Measurements from ENCODE around the gene CCDC177.

The CCDC177 gene

DNA sequence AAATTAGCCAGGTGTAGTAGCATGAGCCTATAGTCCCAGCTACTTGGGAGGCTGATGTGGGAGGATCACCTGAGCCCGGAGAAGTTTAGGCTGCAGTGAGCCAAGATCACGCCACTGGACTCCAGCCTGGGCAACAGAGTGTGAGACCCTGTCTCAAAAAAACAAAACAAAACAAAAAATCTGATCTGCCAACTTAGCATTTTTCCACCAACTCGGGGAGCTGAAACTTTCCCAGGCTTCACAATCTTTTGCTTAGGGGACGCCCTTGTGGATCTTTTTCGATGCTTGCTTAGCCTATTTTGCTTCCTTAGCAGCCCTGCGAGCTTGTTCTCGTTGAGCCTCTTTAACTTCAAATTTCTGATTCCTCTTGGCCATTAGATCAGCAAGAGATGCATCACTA is 13.8 kb downstream of the CCDC177 start:
- DNase-seq: no peak

DNA sequence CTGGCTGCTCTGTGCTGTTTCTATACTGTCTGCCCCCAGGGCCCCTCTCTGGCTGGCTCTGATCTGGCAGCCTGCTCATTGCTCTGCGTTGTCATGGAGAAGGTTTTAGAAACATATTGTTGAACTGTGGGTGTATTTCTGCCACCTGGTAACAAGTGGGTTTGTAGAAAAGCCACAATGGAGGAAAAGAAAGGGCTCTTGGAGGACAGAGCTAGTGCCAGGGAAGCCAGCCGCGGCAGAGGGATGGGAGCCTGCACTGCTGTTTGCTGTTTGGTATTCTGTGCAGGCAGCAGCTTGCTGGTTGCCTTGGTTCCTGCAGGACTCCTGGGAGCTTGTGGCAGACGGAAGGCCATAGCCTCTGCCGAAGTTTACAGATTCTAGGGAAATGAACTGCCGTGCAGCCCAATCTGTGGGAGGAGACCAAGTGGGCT is 15.1 kb downstream of the CCDC177 start:
- no peak for DNase-seq

DNA sequence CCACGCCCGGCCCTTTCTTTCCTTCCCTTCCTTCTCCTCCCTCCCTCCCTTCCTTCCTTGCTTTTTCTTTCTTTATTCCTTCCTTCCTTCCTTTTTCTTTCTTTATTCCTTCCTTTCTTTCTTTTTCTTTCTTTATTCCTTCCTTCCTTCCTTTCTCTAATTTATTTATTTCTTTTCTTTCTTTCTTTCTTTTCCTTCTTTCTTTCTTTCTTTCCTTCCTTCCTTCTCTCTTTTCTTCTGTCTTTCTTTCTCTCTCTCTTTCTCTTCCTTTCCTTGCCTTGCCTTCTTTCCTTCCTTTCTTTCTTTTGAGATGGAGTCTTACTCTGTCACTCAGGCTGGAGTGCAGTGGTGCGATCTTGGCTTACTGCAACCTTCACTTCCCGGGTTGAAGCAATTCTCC is 15.9 kb downstream of the CCDC177 start:
- no peak for DNase-seq

DNA sequence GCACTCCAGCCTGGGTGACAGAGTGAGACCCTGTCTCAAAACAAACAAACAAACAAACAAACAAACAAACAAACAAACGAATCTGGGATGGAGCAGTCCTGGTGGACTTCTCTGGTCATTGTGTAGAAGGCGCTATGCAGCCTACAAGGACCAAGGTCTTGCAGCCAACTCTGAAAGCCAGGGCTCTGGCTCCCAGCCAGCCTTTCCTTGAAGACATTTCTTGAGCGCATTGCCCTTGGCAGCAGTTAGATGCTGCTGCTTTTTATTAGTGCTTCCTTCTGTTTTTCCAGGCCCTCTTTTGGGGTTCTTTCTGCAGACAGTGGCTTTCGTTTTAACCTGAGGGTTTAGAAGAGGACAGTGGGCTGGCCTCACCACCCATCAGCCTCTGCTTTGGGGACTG is 20.2 kb downstream of the CCDC177 start:
- DNase-seq: no peak

DNA sequence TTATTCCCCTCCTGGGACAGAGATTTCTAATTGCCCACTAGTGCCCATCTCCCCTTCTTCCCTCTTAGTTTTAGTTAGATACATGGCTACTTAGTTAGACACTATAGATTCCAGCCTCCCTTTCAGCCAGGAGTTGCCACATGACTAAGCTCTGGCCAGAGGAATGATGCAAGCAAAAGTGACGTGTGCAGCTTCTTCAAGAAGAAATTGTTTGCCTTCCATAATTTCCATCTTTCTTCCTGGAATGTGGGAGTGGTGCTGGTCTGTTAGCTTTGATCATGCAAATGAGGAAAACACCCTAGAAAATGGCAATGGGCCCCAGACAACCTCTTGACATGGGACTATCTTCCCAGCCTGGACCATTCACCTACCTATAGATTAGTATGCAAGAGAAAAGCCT is 21.4 kb downstream of the CCDC177 start:
- DNase-seq: no peak

DNA sequence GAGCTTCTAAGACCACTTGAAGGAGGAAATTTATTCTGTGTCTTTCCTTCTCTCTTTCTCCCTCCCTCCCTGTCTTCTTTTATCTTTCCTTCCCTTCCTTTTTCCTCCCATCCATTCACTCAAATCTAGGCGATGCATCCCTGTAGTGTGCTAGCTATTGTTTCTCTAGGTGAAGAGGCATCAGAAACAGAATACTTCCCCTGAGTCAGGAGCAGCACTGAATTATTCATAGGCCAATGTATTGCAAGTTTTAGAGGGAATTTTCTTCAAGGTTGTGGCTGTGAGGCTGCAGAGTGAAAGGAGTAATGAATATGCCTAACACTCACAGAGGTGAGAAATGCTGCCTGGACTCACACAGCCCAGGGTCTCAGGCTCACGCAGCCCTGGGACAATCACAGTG is 23.2 kb downstream of the CCDC177 start:
- DNase-seq: no peak

DNA sequence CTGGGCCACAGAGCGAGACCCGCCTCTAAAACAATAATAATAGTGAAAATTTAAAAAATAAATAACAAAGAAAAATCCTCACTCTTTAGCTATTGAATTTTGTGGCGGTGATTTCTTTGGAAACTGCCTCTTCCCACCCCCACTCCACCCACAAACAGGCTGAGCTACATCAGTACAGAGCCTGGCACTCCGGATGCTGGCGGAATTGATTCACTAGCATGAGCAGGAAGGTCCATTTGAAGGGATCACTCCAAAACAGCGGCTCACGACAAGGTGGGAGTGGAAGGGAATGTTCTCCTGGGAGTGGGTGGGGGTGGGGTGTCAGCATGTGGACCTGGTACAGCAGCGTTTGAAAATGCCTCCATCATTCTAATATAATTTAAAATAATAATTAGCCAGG is 26.1 kb downstream of the CCDC177 start:
- DNase-seq: no peak

DNA sequence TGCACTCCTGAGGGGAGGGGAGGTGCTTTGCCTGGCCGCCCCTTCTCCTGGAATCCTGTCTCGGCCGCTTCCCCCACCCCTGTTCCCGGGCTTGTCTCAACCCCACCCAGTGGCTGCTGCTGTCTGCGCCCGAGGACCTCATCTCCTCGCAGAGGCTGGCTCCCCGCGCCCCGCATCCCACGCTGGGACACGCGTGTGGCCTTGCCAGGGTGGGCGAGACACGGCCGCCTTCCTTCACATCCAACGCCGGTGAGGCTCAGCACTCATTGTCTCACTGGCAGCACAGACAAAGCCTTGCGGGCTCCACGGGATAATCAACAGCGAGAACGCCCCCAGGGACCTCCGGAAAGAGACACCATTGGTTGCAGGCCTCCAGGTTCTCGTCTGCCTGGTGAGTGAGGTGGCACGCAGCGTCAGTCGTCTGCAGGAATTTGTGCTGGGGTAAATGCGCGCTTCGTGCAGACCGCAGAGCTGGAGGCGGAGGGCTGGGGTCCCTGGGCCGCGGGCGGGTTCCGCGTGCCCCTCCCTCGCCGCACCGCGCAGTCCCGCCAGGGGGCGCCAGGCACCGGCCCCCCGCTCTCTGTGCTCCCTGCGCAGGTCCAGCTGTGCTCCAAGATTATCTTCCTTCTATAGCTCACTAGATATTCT is 26.8 kb downstream of the CCDC177 start:
- no peak for DNase-seq

DNA sequence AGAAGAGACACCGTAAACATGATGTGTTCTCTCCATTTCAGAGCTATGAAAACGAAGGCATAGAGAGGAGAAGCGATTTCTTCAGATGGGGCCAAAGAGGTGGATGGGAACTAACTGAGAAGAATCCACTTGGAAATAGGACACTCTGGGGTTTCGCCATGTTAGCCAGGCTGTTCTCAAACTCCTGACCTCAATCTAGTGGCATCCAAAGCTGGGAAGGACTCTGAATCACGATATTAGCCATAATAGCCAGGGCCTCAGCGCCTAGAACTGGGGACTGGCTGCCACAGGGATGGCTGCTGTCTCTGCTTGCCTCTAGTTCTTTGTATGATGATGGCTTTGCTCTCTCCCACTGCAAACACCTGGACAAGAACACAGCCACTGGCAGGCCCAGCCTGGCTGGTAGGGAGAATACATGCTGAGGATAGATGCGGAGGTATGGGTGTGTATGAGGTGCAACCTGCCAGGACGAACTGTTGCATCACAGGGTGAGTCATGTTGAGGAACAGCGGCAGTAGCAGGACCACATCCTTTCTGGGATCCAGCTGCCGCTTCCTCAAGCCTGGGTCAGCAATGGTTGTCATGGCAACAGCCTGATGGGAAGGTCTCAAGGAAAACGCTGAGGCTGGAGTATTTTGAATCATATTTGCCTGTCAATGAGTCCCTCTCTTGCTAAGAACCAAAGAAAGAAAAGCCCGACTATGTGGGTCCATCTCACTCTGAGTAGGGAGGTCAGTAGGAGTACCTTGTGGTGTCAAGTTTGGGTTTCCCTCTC is 31.1 kb downstream of the CCDC177 start:
- peak; percentile 45 to 61 for DNase-seq

DNA sequence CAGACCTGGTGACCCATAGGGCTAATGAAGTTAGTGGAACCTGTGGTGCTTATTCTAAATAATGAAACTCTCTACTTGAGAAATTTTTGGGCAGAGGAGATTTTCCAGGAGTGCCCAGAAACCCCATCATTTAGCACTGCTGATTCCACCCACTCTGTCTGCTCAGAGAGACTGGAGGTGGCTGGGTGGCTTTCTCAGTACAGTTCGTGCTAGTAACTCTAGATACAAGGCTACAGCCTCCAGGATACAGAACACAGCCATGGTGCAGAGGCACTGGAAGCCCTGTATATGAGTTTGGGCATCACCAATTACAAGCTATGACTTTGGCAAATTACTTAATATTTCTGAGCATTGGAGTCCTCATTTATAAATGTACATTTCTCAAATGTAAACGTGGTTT is 32.4 kb downstream of the CCDC177 start:
- no peak for DNase-seq

DNA sequence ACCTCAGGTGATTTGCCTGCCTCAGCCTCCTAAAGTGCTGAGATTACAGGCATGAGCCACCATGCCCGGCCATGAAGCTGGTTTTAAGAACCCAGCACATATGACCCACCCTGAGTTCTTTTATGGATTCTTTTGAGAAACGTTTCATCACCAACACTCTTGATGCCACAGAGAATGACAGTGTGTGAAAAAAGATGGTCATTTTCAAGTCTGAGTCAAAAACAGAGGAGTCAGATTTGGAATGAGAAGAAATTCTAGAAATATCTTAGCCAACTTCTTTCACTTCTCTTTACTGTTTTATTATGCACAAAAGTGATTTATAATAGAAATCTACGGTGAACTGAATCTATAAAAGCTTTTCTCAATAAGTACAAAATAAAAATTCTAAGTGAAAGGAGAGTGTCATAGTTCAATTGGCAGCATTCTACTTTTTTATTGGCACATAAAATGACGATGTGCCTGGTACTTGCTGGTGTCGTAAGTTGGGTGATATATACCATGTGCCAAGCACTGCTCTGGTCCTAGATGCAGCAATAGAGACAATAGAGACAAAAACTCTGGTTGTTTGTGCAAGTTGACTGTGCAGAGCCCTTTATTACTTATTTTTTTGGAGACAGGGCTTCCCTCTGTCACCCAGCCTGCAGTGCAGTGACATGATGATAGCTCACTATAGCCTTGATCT is 33.9 kb downstream of the CCDC177 start:
- no peak for DNase-seq

DNA sequence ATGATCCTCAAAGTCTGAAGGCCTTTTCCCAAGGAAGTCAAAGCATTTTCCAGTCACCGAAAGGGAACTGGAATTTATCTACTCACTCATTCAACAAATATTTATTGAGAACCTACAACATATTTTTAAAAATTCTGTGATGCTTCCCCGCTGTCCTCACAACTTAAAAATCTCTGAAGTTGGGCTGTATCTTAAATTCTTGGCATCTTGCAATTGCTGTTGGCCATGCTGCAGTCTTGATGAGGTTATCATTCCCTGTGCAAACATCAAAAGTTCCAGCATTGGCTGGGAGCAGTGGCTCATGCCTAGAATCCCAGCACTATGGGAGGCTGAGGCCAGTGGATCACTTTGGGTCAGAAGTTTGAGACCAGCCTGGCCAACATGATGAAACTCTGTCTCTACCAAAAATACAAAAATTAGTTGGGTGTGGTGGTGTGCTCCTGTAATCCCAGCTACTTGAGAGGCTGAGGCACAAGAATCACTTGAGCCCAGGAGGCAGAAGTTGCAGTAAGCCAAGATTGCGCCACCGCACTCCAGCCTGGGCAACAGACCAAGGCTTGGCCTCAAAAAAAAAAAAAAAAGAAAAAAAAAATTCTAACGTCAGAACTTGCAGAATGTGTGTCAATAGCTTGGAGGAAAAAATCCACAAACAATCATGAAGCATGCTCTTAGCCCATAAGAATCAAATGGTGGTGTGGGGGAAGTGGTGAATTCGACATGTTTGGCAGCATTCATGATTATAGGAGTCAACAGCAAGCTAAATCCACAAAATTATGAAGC is 34.9 kb downstream of the CCDC177 start:
- no peak for DNase-seq

DNA sequence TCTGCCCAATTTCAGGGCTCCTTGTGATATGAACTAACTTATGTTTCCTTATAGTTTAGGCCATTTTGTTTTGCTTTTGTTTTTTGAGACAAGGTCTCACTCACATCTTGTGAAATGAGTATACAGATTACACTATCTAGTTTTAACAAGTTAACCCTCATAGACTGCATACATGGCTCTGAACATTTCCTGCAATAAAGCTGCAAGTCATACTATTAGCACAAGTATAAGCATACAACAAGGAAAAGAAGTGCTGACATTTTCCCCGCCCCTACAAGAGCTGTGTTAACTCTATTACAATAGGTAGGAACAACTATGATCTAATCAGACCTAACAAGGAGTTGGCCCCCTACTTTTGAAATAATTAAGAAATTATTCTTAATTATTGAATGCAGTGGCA is 35.9 kb downstream of the CCDC177 start:
- DNase-seq: no peak

DNA sequence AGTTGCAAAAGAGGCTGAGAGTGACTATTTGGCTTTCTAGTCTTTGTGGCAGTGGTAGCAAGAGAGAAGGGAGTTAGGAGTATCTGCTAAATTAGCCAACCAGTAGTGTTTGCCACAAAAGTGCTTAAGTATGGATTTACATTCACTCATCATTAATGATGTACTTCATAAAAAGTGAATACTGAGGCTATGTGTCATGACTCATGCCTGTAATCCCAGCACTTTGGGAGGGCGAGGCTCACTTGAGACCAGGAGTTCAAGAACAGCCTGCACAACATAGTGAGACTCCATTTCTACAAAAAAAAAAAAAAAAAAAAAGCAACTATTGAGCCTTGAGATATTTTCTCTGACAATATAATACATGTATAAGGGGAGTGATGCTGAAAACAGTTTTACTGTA is 36.8 kb downstream of the CCDC177 start:
- no peak for DNase-seq

DNA sequence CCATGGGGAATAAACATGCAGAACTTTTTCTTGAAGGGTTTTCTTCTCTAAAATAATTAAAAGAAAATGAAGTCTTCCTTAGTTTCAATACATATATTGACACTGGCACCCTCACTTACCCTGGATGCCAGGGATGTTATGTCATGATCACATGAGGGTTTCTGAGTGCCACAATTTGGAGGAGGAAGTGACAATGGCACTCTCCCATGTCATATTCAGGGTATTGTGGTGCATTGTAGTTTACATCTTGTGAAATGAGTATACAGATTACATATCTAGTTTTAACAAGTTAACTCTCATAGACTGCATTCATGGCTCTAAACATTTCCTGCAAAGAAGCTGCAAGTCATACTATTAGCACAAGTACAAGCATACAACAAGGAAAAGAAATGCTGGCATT is 37.7 kb downstream of the CCDC177 start:
- no peak for DNase-seq

DNA sequence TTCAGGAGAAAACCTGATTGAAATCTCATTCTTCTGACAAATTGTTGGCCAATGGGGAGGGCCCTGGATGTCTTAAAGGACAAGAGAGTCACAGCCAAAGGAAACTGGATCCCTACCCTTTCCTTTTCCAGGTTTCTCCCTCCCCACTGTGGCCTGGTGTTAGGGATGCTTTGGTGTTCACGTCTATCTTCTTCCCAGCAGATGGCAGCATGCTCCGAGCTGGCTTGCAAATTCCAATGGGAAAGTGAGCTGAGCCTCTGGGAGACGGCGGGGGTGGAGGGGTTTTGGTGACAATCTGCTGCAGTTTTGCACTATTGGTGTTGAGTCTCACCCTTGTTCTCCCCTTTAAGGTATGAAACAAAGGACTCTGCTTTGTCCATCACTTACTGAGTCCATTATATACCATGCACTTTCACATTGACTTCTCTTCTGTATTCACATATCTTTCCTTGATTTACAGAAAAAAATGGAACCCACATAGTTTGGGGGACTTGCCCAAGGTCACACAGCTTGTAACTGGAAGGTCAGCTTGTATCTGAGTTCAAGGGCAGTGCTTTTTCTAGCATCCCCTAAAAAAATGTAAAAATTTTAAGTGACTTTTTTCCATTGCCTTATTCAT is 39.3 kb downstream of the CCDC177 start:
- peak; percentile 26 to 40 for DNase-seq

DNA sequence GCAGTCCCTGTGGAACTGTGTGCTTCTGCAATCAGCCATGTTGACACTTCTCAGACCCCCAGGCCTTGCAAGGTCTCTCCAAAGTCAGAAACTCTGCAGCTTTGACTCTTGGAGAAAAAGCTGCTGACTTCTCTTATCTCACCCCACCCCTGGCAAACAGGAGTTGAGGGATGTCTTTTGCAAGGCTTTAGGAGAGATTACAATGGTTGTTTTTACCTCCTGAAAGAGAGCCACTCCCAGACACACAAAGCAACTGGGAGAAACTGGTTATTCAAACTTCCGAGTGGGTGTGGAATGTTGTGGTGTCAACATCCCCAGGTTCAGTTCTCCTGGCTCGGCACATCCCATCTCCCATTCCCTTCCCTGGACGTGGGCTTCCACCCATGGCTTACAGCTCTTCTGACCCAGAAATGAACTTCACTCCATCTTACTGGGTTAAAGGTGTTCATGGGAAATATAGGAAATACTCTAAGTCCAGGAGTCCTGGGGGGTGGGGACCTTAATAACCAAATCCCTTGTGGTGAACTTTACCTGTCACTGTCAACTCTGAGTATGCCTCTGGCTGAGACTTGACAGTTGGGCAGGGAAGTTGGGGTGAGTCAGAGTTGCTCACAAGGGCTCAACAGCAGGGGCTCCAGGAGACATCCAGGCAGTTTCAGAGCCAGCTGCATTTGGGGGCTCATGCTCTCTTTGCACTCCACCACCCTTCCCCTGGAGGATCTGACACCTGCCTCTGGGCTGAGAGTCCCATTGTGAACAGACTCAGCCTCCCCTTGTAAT is 41.9 kb downstream of the CCDC177 start:
- no peak for DNase-seq

DNA sequence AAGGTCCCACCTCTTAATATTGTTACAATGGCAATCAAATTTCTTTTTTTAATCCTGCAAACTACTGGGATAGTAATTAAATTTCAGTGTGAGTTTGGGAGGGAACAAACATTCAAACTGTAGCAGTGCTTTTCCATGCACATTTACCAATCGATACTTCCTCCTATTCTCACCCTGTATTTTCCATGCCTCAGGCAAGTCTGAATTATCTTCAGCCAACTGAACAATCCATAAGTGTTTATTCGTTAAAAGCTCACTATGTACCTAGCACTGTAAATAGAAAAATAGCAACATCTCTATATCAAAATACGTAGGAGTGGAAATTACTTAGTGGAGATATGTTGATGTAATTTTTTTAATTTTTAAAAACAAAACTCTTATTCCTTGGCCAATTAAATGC is 43.5 kb downstream of the CCDC177 start:
- no peak for DNase-seq

DNA sequence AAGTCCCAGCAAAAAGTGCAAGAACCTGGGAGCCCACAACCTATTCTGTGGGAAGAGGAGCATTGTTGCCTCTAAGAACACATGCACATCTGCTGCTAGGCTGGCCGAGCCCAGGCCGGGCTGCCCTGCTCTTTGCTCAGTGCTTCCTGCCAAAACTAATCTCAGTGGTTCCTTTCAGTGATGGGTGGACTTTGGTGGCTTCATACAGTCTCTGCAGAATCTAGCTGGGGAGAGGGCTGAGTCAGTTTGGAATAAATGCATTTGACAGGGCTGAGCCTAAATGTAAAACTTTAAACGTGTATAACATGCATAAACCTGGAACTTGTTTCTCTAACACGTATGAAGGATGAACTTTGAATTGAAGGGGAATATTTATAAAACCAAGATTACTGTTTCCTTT is 44.6 kb downstream of the CCDC177 start:
- DNase-seq: no peak

DNA sequence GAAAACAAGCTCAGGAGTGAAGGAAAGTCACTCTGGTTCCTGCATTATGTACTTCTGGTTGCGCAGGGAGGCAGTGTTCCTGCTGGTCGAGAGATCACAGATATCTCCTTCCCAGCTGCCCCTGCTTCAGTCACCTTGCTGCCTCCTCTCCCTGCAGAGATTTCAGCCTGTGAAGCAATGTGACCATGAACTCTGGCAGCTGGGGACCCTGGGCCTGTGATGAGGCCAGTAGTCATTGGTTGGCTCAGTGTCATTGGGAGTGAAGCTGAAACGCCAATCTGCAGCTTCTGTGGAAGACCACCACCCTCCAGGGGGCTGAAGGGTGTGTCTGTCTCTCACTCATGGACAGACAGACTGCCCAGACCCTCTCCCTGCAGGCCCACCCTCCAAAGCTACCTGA is 45.1 kb downstream of the CCDC177 start:
- no peak for DNase-seq

DNA sequence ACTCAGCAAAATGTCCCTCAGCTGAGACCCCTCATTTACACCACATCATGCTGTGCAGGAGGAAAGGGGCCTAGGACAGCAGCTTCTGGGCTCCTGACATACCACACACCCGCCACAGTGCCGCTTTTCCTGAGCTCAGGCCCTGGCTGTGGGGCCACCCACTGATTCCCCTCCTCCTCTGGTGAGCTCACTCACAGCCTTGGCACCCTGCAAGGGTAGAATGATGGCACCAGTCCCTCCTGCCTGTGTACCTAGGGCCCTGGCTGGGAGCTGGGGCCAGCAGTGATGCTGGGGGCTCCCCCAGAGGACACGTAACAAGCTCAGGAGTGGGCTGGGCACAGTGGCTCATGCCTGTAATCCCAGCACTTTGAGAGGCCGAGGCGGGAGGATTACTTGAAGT is 45.7 kb downstream of the CCDC177 start:
- DNase-seq: no peak

DNA sequence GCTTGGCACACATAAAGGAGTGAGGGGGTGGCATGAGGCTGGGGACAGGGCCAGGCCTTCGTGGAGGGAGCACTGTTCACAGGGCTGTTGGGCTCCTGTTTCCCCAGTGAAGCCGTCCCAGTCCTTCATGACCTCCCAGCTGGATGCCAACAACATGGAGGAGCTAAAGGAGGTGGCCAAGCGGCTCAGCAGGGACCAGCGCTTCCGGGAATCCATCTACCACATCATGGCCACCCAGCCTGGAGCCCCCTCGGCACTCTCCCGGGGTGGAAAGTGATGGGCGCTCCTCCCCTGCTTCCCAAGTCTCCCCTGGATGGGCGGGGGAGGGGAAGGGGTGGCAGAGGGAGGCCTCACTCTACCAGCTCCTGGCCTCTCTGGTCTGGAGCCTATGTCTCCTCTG is 46.5 kb downstream of the CCDC177 start:
- DNase-seq: no peak

Measured in Kasumi-1 (cell line).